T-helper 2 cell treated with Interferon-gamma antibody and Interleukin-4, amounts not matched to agents 100 ng/mL and 5 ng/mL, for 36 hours (primary cell): ENCODE measurements around the gene MCRIP1. TPM values are rescaled to one million over a fixed set of nuclear protein-coding genes. Genes with fewer than 3 reads are reported as not detected.
"Not testable (repeated sequence)": the region's sequence is repeated elsewhere in the genome, so short reads cannot be mapped to it uniquely, and the experiment has no call there.

Experiments used
- intact Hi-C: fragments of 100-400 bp; cut with micrococcal nuclease; formaldehyde crosslinking; loops from one replicate; pipeline ENCODE4 v1.15.1; 2023
- total RNA-seq: library from RNA; stranded (reverse); gene quantifications from 2 replicates; pipeline ENCODE4 v1.2.3, GENCODE V29; 2022

MCRIP1 gene
- total RNA-seq, 1 donor from 2014 or later, result 36.5 TPM

- intact Hi-C loops, result no loop called here
These were observed 9.8 kb upstream of the MCRIP1 start for GRCh38 chr17:81842725-81843504.

- intact Hi-C loops, result no loop called here
These were observed 9.3 kb upstream of the MCRIP1 start for GRCh38 chr17:81842378-81842724.

- intact Hi-C loops, result no loop called here
These were observed 8.8 kb upstream of the MCRIP1 start for GRCh38 chr17:81841866-81842265.

- intact Hi-C loops, result no loop called here
These were observed 8.0 kb upstream of the MCRIP1 start for GRCh38 chr17:81840826-81841778.

- intact Hi-C loops, result not testable (repeated sequence)
These were observed 7.0 kb upstream of the MCRIP1 start for GRCh38 chr17:81840059-81840458.

- intact Hi-C loops, result no loop called here
These were observed 6.2 kb upstream of the MCRIP1 start for GRCh38 chr17:81839301-81839700.

GRCh38 chr17:81838753-81839255 is 5.7 kb upstream of the MCRIP1 start:
- intact Hi-C loops, result no loop called here

GRCh38 chr17:81837641-81838040 is 4.5 kb upstream of the MCRIP1 start:
- intact Hi-C loops, result no loop called here

GRCh38 chr17:81834831-81835267 is 1.8 kb upstream of the MCRIP1 start, which contains the start of gene PPP1R27:
PPP1R27 (minus strand) TSS chr17:81835050; CDS start chr17:81834953, 97 bp downstream.
- intact Hi-C loops, result loop anchor here (5.0 kb wide), 1 partner anchor 123 kb away; the partner anchor contains the start of gene SLC25A10

GRCh38 chr17:81833921-81834830 is 1.1 kb upstream of the MCRIP1 start:
- intact Hi-C loops, result loop anchor here (1.0 to 5.0 kb wide), 2 partner anchors 26 to 122 kb away; partner anchors contain the start of genes P4HB and SLC25A10

- intact Hi-C loops, result loop anchor here (1.0 to 5.0 kb wide), 2 partner anchors 28 to 120 kb away; partner anchors contain the start of genes P4HB and SLC25A10
These were observed 407 bp downstream of the MCRIP1 start for GRCh38 chr17:81832608-81833159.

- intact Hi-C loops, result loop anchor here (5.0 kb wide), 1 partner anchor 120 kb away; the partner anchor contains the start of gene SLC25A10
These were observed 1.0 kb downstream of the MCRIP1 start for GRCh38 chr17:81831957-81832607.

GRCh38 chr17:81831563-81831956 is 1.5 kb downstream of the MCRIP1 start:
- intact Hi-C loops, result loop anchor here (5.0 kb wide), 1 partner anchor 119 kb away; the partner anchor contains the start of gene SLC25A10

- intact Hi-C loops, result loop anchor here (5.0 kb wide), 1 partner anchor 118 kb away; the partner anchor contains the start of gene SLC25A10
These were observed 3.2 kb downstream of the MCRIP1 start for GRCh38 chr17:81829858-81830257.

GRCh38 chr17:81828656-81829055 is 4.4 kb downstream of the MCRIP1 start:
- intact Hi-C loops, result no loop called here

GRCh38 chr17:81825841-81826466 is 7.1 kb downstream of the MCRIP1 start:
- intact Hi-C loops, result no loop called here

GRCh38 chr17:81824595-81824994 is 8.5 kb downstream of the MCRIP1 start:
- intact Hi-C loops, result no loop called here

- intact Hi-C loops, result no loop called here
These were observed 9.1 kb downstream of the MCRIP1 start for GRCh38 chr17:81823820-81824550.
